Measurements from ENCODE around the gene SLC47A2.

Gene SLC47A2

DNA sequence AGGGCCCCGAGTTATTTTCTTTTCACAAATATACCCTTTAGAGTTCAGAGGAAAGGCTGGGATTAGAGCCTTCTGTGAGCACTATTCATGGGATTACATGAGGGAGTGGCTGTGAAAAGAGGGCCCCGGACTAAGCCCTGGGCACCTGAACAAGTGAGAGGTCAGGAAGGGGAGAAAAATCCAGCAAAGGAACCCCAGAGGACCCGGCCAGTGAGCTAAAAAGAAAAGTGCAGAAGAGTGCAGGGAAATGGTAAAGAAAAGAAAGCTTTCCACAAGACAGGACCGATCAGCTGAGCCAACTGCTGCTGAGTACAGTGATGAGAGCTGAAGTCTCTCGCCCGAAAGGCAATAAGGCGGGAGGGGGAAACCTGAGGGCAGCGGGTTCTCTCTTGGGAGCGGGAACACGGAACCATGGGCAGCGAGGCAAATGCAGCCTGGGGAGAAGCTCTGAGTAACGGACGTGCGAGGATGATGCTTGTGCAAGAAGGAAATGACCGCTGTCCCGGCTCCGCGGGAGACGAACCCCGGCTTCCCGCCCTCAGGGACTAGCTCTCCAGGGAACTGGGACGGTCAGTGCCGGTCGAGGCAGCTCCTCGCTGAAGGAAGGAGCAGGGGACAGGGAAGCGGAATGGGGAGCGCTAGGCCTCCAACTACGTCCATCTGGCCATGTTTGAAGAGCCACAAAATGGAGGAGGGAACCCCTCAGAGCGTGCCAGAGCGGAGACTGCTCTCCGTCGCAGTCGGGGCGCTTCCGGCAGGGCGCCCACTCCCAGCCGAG, 68.5 kb downstream of the SLC47A2 start:
- FAIRE-seq (no peak), DNase-seq (ENCODE audit: insufficient read length, low spot score) (no peak)

DNA sequence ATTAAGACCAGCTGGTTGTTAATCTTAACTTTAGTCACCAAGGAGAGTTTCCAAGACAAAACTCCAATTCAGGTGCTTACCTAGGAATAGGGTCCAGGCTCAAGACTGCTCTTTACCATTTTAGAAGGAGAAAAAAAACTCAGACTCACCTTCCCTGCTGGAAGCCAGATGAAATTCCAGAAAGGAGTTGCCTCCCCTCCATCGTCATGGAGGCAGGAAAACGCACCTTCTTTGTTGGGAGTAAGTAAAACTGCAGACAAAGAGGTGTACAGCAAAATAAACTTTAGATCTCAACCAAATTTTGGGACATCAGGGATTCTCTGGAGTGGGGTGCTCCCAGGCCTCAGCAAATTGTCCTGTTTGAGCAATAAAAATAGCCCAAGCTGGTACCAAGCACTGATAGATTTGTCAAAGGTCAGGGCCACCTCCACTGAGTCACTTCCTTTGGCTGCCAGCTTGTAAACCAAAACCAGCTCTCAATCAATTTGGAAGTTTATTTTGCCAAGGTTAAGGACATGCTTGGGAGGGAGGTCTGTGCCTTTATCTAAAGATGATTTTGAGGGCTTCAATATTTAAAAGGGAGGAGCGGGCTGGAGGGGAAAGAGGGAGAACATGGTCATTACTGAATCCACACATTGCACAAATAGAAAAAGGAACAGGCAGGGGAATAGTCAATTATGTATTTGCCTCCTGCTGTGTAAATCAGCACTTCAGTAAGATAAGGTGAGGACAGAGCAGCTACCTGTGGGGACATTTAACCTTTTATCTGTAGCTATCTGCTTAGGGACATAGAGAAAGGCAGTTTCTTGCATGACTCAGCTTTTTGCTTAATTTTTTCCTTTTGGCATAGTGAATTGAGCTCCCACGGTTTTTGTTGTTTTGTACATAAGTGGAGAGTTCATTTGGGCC, 69.3 kb downstream of the SLC47A2 start:
- no peak for DNase-seq (ENCODE audit: insufficient read length, low spot score)
- no peak for FAIRE-seq

DNA sequence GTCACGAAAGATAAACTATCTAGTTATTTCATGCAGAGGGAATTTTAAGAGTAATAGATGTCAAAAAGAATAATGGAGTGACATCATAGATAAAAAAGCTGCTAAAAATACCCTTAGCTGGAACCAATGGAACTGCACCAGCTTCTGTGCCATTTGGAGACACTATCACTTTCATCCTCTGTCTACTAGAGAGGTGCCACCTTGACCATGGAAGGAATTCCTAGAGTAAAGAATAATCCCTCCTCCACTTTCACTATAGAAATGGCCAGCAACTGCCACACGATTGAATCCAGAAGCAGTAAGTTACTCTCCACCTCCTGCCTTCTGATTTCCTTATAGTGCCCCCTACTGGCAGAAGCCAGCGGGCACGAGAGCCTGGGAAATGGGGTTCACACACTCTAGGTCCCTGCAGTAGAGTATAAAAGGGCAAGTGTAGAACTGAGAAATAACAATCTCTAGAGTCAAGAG, 70.6 kb downstream of the SLC47A2 start:
- peak; percentile 27 for DNase-seq (ENCODE audit: insufficient read length, low spot score)
- FAIRE-seq: peak; percentile 70

DNA sequence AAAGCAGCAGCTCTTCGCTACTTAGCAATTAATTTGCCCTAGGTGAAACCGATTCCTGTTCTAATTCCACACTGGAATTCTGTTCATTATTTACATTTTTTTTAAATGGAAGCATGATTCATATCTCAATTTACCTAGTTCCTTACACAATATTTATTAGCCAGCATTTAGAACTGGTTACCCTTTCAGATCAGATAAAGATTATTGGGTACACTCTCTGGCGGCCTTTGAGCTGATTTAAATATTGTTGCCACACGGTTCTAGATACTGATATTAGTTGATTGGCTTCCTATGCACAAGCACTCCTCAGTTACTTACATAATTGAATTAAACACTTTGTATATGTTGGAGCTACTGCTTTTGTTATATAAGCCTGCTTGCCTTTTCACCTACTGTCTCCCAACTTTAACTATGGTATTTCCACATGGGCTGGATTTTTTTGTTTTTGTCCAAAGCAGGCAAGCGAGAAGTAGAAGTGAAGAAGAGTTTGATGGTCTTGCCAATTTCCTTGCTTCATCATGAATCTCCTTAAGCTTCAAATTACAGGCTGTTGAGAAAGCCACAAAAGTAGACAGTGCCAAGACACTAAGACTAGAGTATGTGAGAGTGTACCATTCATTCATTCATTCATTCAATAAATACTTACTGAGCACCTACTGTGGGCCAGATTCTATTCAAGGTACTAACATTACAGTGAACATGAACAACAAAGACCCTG, 71.7 kb downstream of the SLC47A2 start:
- no peak for DNase-seq (ENCODE audit: insufficient read length, low spot score)
- no peak for FAIRE-seq

DNA sequence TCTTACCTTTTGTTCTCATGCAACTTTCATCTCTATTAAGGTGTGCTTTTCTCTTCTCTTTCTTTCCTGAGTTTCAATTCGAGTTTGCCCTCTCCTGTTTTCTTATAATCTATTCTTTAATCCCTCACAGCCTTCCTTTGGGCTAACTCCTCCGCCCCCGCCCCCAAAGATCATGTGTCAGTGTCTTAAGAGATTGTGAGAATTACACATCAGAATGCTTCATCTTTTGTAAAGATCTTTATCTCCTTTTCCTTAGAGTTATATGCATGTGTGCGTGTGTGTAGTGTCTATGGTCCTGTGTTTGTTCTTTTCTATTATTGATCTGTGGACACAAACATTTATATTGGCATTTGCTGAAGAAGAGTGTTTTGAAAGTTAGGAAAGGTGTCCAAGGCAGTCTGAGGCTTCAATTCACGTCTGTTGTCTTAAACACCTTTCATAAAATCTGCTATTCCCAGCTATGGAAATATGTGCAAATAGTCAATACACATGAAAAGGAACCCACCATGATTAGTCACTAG, 74.0 kb downstream of the SLC47A2 start:
- FAIRE-seq (no peak), DNase-seq (ENCODE audit: insufficient read length, low spot score) (no peak)

DNA sequence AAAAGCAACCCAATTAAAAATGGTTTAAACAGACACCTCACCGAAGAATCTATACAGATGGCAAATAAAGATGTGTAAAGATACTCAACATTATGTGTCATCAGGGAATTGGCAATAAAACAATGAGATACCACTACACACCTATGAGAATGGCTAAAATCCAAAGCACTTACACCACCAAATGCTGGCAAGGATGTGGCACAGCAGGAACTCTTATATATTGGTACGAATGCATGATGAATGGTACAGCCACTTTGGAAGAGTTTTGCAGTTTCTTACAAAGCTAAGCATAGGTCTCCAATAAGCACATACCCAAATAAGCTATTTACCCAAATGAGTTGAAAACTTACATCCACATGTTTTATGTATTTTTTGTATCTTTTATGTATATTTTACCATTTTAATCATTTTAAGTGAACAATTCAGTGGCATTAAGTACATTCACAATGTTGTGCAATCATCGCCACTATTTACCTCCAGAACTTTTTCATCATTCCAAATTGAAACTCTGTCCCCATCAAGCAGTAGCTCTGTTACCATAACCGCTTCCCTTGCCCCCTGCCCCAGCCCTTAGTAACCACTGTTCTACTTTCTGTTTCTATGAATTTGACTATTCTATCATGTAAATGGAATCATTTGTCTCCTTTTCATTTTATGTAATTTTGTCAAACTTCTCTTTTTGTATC, 74.6 kb downstream of the SLC47A2 start:
- DNase-seq (ENCODE audit: insufficient read length, low spot score): no peak
- no peak for FAIRE-seq

DNA sequence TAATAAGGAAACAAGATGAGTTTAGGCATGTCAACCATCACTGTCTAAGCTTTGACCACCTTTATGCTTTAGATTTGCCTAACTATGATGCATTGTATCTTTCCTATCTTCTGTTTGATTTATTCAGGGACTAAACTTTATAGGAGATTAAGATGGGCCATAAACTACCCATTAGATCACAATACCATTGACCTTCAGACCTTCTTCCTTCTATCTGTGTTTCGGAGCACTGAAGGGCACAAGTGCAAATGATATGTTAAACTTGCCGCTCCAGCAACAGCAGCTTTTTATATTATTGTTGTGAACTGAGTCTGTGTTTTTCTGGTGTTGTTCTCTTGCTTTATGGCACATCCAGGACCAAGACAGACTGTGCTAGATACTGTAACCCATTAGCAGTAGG, 84.5 kb downstream of the SLC47A2 start:
- DNase-seq (ENCODE audit: insufficient read length, low spot score): no peak
- FAIRE-seq: no peak

DNA sequence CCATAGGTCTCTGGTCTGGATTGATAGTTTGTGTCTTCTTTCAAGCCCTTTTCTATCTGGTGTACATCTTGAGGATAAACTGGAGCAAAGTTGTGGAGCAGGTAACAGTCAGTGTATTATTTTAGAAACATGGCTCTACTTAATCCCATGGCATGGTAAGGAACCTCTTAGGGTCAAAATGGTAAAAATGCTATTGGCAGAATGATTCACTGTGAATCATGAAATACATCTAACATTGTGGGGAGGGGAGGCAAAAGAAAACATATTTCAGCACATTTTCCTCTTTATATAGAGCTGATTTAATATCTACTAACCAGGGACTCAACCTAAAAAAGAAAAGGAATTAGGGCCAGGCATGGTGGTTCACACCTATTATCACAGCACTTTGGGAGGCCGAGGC, 85.7 kb downstream of the SLC47A2 start:
- FAIRE-seq (no peak), DNase-seq (ENCODE audit: insufficient read length, low spot score) (no peak)

DNA sequence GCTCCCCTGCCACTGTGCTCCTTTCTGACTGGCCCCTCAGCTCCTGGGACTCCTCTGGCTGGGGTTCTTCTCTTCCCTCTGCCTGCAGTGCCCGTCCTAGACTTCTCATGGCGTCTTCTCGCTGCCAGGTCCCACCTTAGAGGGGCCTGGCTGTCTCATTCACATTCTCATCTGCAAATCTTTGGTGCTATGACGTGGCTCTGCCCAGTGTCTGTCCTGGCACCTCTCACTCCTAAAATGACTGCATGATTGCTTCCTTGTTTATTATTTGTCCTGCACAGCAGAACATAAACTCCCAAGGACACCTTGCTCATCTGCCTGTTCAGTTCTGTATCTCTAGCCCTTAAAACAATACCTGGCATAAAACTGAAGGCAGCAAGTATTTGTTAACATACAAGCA, 86.3 kb downstream of the SLC47A2 start:
- DNase-seq (ENCODE audit: insufficient read length, low spot score) (no peak), FAIRE-seq (no peak)

DNA sequence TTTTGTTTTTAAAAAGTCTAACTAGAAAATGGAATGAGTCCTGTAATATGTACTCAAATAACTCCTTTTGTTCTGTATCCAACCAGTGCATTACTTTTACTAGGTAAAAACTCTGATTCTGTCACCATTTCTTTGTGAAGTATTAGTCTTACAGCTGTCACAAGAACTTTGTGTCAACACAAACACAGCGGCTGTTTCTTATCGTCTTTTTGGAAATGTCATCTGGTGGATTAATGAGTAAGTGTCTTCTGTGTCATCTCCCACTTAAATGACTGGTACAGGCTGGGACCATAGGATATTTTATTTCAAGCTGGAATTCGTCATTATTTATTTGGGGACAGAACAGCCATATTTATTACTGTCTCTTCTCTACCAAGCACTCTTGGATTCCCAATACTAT, 86.9 kb downstream of the SLC47A2 start:
- DNase-seq (ENCODE audit: insufficient read length, low spot score) (no peak), FAIRE-seq (no peak)
